ENCODE data around the gene MAP7D1.
"Not testable (repeated sequence)": the region's sequence is repeated elsewhere in the genome, so short reads cannot be mapped to it uniquely, and the experiment has no call there.

MAP7D1 gene

GRCh38 chr1:36176106-36176949 lies 20.4 kb downstream of the MAP7D1 start:
- Histone ChIP-seq H3K9ac (ENCODE audit: low read depth, low read length) (peak overlapping the region; percentile 30; the same call in 1 of the 2 replicates), H3K9me3 (ENCODE audit: control insufficient read depth, insufficient read depth, low read length) (no peaks in the 10 kb centered on the region), H3K4me1 (ENCODE audit: insufficient read depth, low read length) (peaks cover 28% of the 10 kb centered on the region; the same call in 1 of the 2 replicates), H3K36me3 (ENCODE audit: insufficient read depth, low read length) (peaks cover 7% of the 10 kb centered on the region)

GRCh38 chr1:36177589-36178431 lies 21.9 kb downstream of the MAP7D1 start:
- peaks cover 24% of the 10 kb centered on the region; the same call in 1 of the 2 replicates for H3K4me1 ChIP-seq (ENCODE audit: insufficient read depth, low read length)
- H3K9me3 ChIP-seq (ENCODE audit: control insufficient read depth, insufficient read depth, low read length) = no peaks in the 10 kb centered on the region
- H3K9ac ChIP-seq (ENCODE audit: low read depth, low read length) = peak overlapping the region; percentile 57
- H3K36me3 ChIP-seq (ENCODE audit: insufficient read depth, low read length) = peaks cover 2% of the 10 kb centered on the region; the same call in 1 of the 2 replicates

GRCh38 chr1:36178471-36179219 lies 22.7 kb downstream of the MAP7D1 start:
- Histone ChIP-seq H3K36me3 (ENCODE audit: insufficient read depth, low read length) (peaks cover 2% of the 10 kb centered on the region; the same call in 1 of the 2 replicates), H3K4me1 (ENCODE audit: insufficient read depth, low read length) (peaks cover 21% of the 10 kb centered on the region; the same call in 1 of the 2 replicates), H3K9ac (ENCODE audit: low read depth, low read length) (peak overlapping the region; percentile 57), H3K9me3 (ENCODE audit: control insufficient read depth, insufficient read depth, low read length) (no peaks in the 10 kb centered on the region)

GRCh38 chr1:36179220-36179600 lies 23.2 kb downstream of the MAP7D1 start:
- no peaks in the 10 kb centered on the region for H3K9me3 ChIP-seq (ENCODE audit: control insufficient read depth, insufficient read depth, low read length)
- H3K4me1 ChIP-seq (ENCODE audit: insufficient read depth, low read length) = peaks cover 17% of the 10 kb centered on the region; the same call in 1 of the 2 replicates
- peak overlapping the region; percentile 13; the same call in 1 of the 2 replicates for H3K9ac ChIP-seq (ENCODE audit: low read depth, low read length)
- H3K36me3 ChIP-seq (ENCODE audit: insufficient read depth, low read length) = peaks cover 2% of the 10 kb centered on the region; the same call in 1 of the 2 replicates

- Histone ChIP-seq H3K9ac (ENCODE audit: low read depth, low read length) (no peak overlapping the region), H3K4me1 (ENCODE audit: insufficient read depth, low read length) (no peaks in the 10 kb centered on the region; the same call in 1 of the 2 replicates), H3K9me3 (ENCODE audit: control insufficient read depth, insufficient read depth, low read length) (no peaks in the 10 kb centered on the region), H3K36me3 (ENCODE audit: insufficient read depth, low read length) (no peaks in the 10 kb centered on the region; the same call in 1 of the 2 replicates)
These were observed 26.8 kb downstream of the MAP7D1 start for GRCh38 chr1:36182734-36183133.

GRCh38 chr1:36183309-36183856 lies 27.4 kb downstream of the MAP7D1 start:
- no peaks in the 10 kb centered on the region; the same call in 1 of the 2 replicates for H3K36me3 ChIP-seq (ENCODE audit: insufficient read depth, low read length)
- no peak overlapping the region for H3K9ac ChIP-seq (ENCODE audit: low read depth, low read length)
- H3K4me1 ChIP-seq (ENCODE audit: insufficient read depth, low read length) = no peaks in the 10 kb centered on the region; the same call in 1 of the 2 replicates
- no peaks in the 10 kb centered on the region for H3K9me3 ChIP-seq (ENCODE audit: control insufficient read depth, insufficient read depth, low read length)

GRCh38 chr1:36187800-36188593 lies 32.0 kb downstream of the MAP7D1 start:
- Histone ChIP-seq H3K9me3 (ENCODE audit: control insufficient read depth, insufficient read depth, low read length) (no peaks in the 10 kb centered on the region), H3K9ac (ENCODE audit: low read depth, low read length) (no peak overlapping the region), H3K4me1 (ENCODE audit: insufficient read depth, low read length) (no peaks in the 10 kb centered on the region; the same call in 1 of the 2 replicates)

GRCh38 chr1:36196805-36197204 lies 40.8 kb downstream of the MAP7D1 start:
- H3K4me1 ChIP-seq (ENCODE audit: insufficient read depth, low read length); H3K9ac ChIP-seq (ENCODE audit: low read depth, low read length); H3K9me3 ChIP-seq (ENCODE audit: control insufficient read depth, insufficient read depth, low read length); H3K36me3 ChIP-seq (ENCODE audit: insufficient read depth, low read length): not testable (repeated sequence)

More at GRCh38 chr1:36187800-36188593, 32.0 kb downstream of the MAP7D1 start:
- no peaks in the 10 kb centered on the region for H3K36me3 ChIP-seq (ENCODE audit: insufficient read depth, low read length)

- no peak overlapping the region for H3K9ac ChIP-seq (ENCODE audit: low read depth, low read length)
- H3K9me3 ChIP-seq (ENCODE audit: control insufficient read depth, insufficient read depth, low read length) = no peaks in the 10 kb centered on the region
- no peaks in the 10 kb centered on the region for H3K36me3 ChIP-seq (ENCODE audit: insufficient read depth, low read length)
- H3K4me1 ChIP-seq (ENCODE audit: insufficient read depth, low read length) = no peaks in the 10 kb centered on the region; the same call in 1 of the 2 replicates
These were observed 42.7 kb downstream of the MAP7D1 start for GRCh38 chr1:36198641-36199040.

- H3K9me3 ChIP-seq (ENCODE audit: control insufficient read depth, insufficient read depth, low read length) = no peaks in the 10 kb centered on the region
- no peak overlapping the region for H3K9ac ChIP-seq (ENCODE audit: low read depth, low read length)
- H3K4me1 ChIP-seq (ENCODE audit: insufficient read depth, low read length) = peaks cover 3% of the 10 kb centered on the region
- H3K36me3 ChIP-seq (ENCODE audit: insufficient read depth, low read length) = no peaks in the 10 kb centered on the region
These were observed 44.2 kb downstream of the MAP7D1 start for GRCh38 chr1:36199934-36200741.

- H3K4me1 ChIP-seq (ENCODE audit: insufficient read depth, low read length) = peaks cover 3% of the 10 kb centered on the region
These were observed 47.1 kb downstream of the MAP7D1 start for GRCh38 chr1:36203027-36203553.

GRCh38 chr1:36203554-36204346 lies 47.8 kb downstream of the MAP7D1 start:
- Histone ChIP-seq H3K9me3 (ENCODE audit: control insufficient read depth, insufficient read depth, low read length) (no peaks in the 10 kb centered on the region), H3K9ac (ENCODE audit: low read depth, low read length) (no peak overlapping the region), H3K36me3 (ENCODE audit: insufficient read depth, low read length) (no peaks in the 10 kb centered on the region), H3K4me1 (ENCODE audit: insufficient read depth, low read length) (peaks cover 3% of the 10 kb centered on the region)

More at GRCh38 chr1:36203027-36203553, 47.1 kb downstream of the MAP7D1 start:
- H3K36me3 ChIP-seq (ENCODE audit: insufficient read depth, low read length) = no peaks in the 10 kb centered on the region
- no peak overlapping the region for H3K9ac ChIP-seq (ENCODE audit: low read depth, low read length)
- no peaks in the 10 kb centered on the region for H3K9me3 ChIP-seq (ENCODE audit: control insufficient read depth, insufficient read depth, low read length)

Data from ES-I3 (cell line).